PC-9 (cell line): ENCODE results near the gene IL17RE.

Source experiments
- CTCF ChIP-seq: fragments of 200-600 bp; sonication (generic); conservative IDR thresholded peaks from 2 replicates; pipeline ENCODE4 v1.6.1; 2017; ENCODE audit warnings: mixed run types, antibody characterized with exemption, mild to moderate bottlenecking, moderate library complexity
- EZH2 ChIP-seq: fragments of 200-600 bp; sonication (generic); IDR thresholded peaks from 2 replicates; pipeline ENCODE4 v1.8.0; 2017; ENCODE audit warnings: antibody characterized with exemption, low read depth

GRCh38 chr3:9955067-9955502, 52.4 kb downstream of the IL17RE start:
- TF ChIP-seq CTCF: no peak
- TF ChIP-seq EZH2: no peak
